ENCODE measurements around the gene TMEM161B. TPM values are rescaled to one million over a fixed set of nuclear protein-coding genes. Genes with fewer than 3 reads are reported as not detected.
"Not testable (repeated sequence)": the region's sequence is repeated elsewhere in the genome, so short reads cannot be mapped to it uniquely, and the experiment has no call there.

TMEM161B gene
- total RNA-seq, 1 donor from 2014 or later = 16.9 TPM

DNA sequence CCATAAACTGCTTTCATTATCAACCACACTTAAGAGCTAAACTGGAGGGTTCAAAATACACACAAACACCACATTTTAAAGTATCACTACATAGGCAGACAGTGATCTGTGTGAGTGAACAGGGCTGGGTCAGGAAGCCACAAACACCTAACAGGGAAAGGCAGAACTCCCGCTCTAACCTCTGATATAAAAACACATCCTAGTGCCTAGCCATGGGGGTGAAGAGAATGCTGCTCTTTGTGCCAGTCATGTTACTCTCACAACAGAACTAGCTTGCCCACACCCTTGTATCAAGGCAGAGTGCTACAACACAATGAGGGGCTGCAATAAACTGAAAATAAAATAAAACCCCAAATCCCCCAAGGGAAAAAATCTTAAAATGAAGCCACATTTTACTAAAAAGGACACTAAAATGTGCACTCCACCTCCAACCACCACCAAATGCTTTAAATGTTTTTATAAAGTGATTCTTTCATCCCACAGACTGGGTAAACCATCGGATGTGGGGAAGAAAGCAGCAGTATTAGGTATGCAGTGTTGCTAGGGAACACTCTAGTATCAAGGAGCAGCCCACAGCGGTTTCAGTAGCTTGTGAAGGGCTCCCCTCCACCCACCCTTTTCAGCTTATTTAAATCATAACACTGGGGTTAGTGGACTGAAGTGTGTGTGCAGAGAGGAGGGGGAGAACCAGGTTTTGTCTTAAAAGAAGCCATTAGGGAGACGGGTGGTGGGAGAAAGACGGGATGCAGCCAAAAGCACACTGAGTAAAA lies 64.5 kb downstream of the TMEM161B start:
- Mint-ChIP-seq H3K4me3 (peak overlapping the region; percentile 75), H3K4me1 (peaks cover 32% of the 10 kb centered on the region), H3K27me3 (ENCODE audit: low read depth) (no peaks in the 10 kb centered on the region), H3K27ac (ENCODE audit: unreplicated experiment) (peak overlapping the region; percentile 31), H3K9me3 (no peaks in the 10 kb centered on the region), H3K36me3 (ENCODE audit: low read depth) (peaks cover 7% of the 10 kb centered on the region)
- peak; percentile 18 for DNase-seq (ENCODE audit: low read depth, low spot score)
- TF ChIP-seq, protein P1, sequence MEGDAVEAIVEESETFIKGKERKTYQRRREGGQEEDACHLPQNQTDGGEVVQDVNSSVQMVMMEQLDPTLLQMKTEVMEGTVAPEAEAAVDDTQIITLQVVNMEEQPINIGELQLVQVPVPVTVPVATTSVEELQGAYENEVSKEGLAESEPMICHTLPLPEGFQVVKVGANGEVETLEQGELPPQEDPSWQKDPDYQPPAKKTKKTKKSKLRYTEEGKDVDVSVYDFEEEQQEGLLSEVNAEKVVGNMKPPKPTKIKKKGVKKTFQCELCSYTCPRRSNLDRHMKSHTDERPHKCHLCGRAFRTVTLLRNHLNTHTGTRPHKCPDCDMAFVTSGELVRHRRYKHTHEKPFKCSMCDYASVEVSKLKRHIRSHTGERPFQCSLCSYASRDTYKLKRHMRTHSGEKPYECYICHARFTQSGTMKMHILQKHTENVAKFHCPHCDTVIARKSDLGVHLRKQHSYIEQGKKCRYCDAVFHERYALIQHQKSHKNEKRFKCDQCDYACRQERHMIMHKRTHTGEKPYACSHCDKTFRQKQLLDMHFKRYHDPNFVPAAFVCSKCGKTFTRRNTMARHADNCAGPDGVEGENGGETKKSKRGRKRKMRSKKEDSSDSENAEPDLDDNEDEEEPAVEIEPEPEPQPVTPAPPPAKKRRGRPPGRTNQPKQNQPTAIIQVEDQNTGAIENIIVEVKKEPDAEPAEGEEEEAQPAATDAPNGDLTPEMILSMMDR (conservative IDR thresholded peaks at IDR 0.05) = no peak

DNA sequence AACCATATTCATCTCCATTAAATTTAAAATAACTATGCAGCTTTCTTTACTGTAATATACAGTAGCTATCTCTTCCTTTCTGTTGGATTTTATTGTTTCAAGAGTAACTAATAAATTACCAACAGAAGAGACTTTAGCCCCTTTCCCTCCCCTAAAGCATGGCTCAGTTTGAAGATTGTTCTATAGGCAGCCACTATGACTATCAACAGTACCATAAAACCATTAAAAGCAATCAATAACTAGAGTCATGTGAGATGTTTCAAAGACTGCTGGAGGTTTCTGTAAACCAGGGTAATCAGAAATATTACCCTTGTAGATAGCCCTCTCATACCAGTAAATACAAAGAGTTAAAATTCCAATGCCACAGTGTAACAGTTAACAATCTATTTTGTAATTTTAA lies 73.0 kb downstream of the TMEM161B start:
- H3K36me3 Mint-ChIP-seq (ENCODE audit: low read depth) = peaks cover 27% of the 10 kb centered on the region
- peaks cover 5% of the 10 kb centered on the region for H3K9me3 Mint-ChIP-seq
- TF ChIP-seq, protein P1 (conservative IDR thresholded peaks at IDR 0.05) = no peak
- no peaks in the 10 kb centered on the region for H3K27me3 Mint-ChIP-seq (ENCODE audit: low read depth)
- H3K27ac Mint-ChIP-seq (ENCODE audit: unreplicated experiment) = no peak overlapping the region
- H3K4me3 Mint-ChIP-seq = no peak overlapping the region
- DNase-seq (ENCODE audit: low read depth, low spot score) = no peak
- H3K4me1 Mint-ChIP-seq = no peaks in the 10 kb centered on the region

GRCh38 chr5:88193896-88194295 lies 74.7 kb downstream of the TMEM161B start:
- peaks cover 8% of the 10 kb centered on the region for H3K9me3 Mint-ChIP-seq
- H3K27ac Mint-ChIP-seq (ENCODE audit: unreplicated experiment) = no peak overlapping the region
- no peaks in the 10 kb centered on the region for H3K27me3 Mint-ChIP-seq (ENCODE audit: low read depth)
- TF ChIP-seq, protein P1 (conservative IDR thresholded peaks at IDR 0.05) = no peak
- H3K4me1 Mint-ChIP-seq = no peaks in the 10 kb centered on the region
- no peak overlapping the region for H3K4me3 Mint-ChIP-seq
- peaks cover 42% of the 10 kb centered on the region for H3K36me3 Mint-ChIP-seq (ENCODE audit: low read depth)
- no peak for DNase-seq (ENCODE audit: low read depth, low spot score)

DNA sequence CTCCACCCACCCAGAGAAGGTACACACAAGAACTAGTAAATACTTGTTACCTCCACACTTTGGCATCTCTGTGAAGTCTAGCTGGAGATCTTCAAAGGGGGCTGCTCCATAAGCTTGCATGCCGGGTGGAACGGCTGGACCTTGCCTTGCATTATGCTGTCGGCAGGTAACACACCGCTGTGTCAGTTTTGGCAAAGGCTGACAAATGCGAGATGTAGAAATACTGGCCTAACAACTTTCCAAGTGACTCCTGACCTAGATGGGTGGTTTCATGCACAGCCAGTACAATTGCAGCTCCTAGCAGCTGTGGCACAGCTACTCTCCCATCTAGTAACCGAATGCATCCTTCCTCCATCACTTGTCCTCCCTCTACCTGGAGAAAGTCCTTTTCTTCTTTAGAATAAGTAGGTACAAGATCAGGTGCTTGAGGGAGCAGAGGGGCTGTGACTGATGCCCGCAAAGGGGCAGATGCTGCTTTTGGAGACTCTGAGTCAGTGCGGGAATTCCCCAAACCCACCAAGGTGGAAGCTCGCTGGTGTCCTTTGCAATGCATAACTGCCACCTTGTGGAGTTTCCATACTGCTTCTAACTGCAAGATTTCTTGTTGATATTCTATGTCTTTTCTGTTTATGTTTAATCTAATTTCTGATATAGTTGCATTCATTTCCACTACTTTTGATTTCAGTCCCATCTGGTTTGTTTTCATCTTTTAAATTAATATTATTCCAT lies 78.4 kb downstream of the TMEM161B start:
- peaks cover 64% of the 10 kb centered on the region for H3K36me3 Mint-ChIP-seq (ENCODE audit: low read depth)
- no peak overlapping the region for H3K4me3 Mint-ChIP-seq
- no peak overlapping the region for H3K27ac Mint-ChIP-seq (ENCODE audit: unreplicated experiment)
- H3K4me1 Mint-ChIP-seq = no peaks in the 10 kb centered on the region
- TF ChIP-seq, protein P1 (conservative IDR thresholded peaks at IDR 0.05) = no peak
- peaks cover 10% of the 10 kb centered on the region for H3K9me3 Mint-ChIP-seq
- no peak for DNase-seq (ENCODE audit: low read depth, low spot score)
- H3K27me3 Mint-ChIP-seq (ENCODE audit: low read depth) = no peaks in the 10 kb centered on the region

GRCh38 chr5:88189484-88189883 lies 79.2 kb downstream of the TMEM161B start:
- DNase-seq (ENCODE audit: low read depth, low spot score); H3K9me3 Mint-ChIP-seq; H3K27me3 Mint-ChIP-seq (ENCODE audit: low read depth); H3K4me3 Mint-ChIP-seq; H3K27ac Mint-ChIP-seq (ENCODE audit: unreplicated experiment); H3K4me1 Mint-ChIP-seq: not testable (repeated sequence)
- peaks cover 66% of the 10 kb centered on the region for H3K36me3 Mint-ChIP-seq (ENCODE audit: low read depth)
